HG02610 (cell line): Measurements from ENCODE around the gene C1QL4.
"Not testable (repeated sequence)": the region's sequence is repeated elsewhere in the genome, so short reads cannot be mapped to it uniquely, and the experiment has no call there.

Experiments used
- ATAC-seq: cut with Tn5 transposase; IDR thresholded peaks from one replicate; pipeline ENCODE4 v1.9.1; 2021; ENCODE audit warnings: mild to moderate bottlenecking, moderate library complexity; ENCODE audit not compliant: unreplicated experiment

C1QL4 gene

DNA sequence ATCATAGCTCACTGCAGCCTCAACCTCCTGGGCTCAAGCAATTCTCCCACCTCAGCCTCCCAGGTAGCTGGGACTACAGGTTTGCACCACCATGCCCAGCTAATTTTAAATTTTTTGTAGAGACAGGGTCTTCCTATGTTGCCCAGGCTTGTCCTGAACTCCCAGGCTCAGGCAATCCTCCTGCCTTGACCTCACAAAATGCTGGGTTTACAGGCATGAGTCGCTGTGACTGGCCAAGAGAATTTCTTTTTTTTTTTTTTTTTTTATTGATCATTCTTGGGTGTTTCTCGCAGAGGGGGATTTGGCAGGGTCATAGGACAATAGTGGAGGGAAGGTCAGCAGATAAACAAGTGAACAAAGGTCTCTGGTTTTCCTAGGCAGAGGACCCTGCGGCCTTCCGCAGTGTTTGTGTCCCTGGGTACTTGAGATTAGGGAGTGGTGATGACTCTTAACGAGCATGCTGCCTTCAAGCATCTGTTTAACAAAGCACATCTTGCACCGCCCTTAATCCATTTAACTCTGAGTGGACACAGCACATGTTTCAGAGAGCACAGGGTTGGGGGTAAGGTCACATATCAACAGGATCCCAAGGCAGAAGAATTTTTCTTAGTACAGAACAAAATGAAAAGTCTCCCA lies 54.1 kb downstream of the C1QL4 start:
- not testable (repeated sequence) for ATAC-seq
